HG02642 (cell line): Measurements from ENCODE around the gene ARL3.
A peak's percentile ranks its signal among the peaks of the same experiment; 100 is the strongest.

Experiments used
- ATAC-seq: cut with Tn5 transposase; IDR thresholded peaks from one replicate; pipeline ENCODE4 v1.9.1; 2021; ENCODE audit warnings: mild to moderate bottlenecking; ENCODE audit not compliant: unreplicated experiment, poor library complexity

Gene ARL3

GRCh38 chr10:102643336-102644065 lies 70.7 kb downstream of the ARL3 start:
- no peak for ATAC-seq

- no peak for ATAC-seq
Measured at GRCh38 chr10:102642736-102643335, 71.4 kb downstream of the ARL3 start.

GRCh38 chr10:102641880-102642735 lies 72.1 kb downstream of the ARL3 start:
- peak; percentile 57 for ATAC-seq

- ATAC-seq: no peak
Measured at GRCh38 chr10:102641402-102641801, 72.8 kb downstream of the ARL3 start.

GRCh38 chr10:102639537-102639936 lies 74.7 kb downstream of the ARL3 start:
- ATAC-seq: no peak

DNA sequence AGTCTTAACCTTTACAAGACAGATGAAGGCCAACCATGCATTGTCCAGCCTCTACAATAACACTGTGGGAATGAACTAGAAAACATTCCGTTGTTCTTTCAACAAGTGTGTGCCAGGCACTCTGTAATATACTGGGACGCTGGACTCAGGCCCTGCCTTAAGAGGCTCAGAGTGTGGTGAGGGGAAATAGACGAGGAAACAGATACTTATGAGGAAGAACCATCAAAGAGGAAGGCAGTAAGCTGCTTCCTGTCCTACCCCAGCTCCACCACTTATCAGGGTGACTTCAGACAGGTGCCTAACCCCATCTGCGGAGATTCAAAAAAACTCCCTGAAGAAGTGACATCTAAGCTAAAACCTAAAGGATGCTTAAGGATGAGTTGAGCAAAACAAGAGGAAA lies 78.8 kb downstream of the ARL3 start:
- no peak for ATAC-seq

GRCh38 chr10:102634686-102635085 lies 79.5 kb downstream of the ARL3 start:
- no peak for ATAC-seq

- no peak for ATAC-seq
Measured at GRCh38 chr10:102633848-102634247, 80.3 kb downstream of the ARL3 start.

DNA sequence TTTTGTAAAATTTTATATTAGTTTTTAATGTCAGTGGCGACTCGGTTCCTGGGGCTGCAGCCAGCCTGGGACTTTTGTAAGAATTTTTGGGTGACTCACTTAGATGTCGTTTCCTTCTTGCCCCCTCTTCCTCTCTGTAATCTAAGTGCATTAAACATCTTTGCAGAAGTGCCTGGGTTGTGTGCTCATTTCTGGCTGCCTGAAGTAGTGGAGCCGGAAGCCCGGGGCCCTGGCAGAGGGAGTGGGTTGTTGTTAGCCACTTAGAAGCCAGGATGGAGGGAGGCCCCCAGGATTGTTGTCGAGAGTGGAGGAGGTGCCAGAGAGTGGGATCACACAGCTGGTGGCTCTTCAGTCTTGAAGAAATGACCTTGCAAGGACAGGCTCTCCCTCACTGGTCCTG lies 80.9 kb downstream of the ARL3 start:
- ATAC-seq: no peak

- no peak for ATAC-seq
Measured at GRCh38 chr10:102632394-102633111, 81.6 kb downstream of the ARL3 start.

DNA sequence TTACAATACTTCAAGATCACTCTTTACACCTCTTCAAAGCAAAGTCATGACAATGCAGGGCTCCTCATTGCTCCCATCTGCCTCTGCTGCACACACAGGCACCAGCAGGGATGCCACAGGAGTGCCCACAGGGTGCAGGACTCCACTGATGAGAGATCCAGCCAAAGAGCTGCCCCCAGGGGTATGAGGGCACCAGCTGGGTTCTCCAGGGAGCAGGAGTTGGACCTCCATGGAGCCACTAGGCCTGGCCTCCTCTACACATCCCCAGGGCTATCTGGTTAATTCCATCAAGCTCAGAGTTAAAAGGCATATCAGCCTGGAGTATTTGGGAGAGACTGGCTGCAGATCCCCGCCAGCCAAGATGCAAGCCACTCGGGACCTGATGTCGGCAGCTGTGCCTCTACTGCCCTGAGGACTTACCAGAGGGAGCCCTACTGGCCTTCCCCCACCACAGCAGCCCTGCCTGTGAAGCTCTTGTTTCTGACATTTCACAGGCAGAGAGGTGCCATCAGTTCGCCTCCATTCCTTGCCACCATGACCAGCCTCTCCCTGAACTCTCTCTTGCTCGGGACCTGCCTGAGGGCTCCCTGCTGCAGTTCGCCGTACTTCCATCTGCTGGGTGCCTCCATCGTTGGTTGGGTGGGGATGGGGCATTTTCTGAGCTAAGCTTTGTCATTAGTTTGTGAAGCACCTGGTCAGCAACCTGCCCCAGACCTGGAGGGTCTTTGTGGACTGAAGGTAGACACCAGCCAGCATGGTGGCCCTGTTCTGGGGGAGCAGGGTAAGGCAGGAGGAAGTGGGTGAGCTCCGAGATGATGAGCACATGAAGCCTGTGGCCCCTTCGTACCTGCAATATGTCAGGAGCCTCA lies 82.4 kb downstream of the ARL3 start:
- ATAC-seq: no peak

GRCh38 chr10:102630663-102631062 lies 83.5 kb downstream of the ARL3 start:
- ATAC-seq: no peak

GRCh38 chr10:102629661-102630614 lies 84.3 kb downstream of the ARL3 start:
- no peak for ATAC-seq

DNA sequence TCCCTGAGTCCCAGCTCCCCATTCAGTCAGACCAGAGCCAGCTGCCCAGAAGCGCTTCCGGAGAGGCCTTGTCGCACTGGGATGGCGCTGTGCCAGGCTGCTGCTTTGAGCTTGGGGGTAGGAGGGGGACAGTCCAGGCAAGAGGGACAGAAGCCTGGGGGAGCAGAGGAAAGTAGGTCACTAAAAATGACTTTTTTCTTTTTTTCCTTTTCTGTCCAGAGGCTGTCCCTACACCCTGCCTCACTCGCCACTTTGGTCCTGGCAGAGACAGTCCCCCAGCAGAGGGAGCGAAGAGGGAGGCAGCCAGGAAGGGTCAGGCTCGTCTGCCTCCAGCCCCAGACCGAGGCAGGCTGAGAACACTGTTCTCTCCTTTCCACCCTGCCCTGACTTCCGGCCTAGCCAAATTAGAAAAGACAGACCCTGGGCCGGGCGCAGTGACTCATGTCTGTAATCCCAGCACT lies 85.7 kb downstream of the ARL3 start:
- ATAC-seq: no peak

DNA sequence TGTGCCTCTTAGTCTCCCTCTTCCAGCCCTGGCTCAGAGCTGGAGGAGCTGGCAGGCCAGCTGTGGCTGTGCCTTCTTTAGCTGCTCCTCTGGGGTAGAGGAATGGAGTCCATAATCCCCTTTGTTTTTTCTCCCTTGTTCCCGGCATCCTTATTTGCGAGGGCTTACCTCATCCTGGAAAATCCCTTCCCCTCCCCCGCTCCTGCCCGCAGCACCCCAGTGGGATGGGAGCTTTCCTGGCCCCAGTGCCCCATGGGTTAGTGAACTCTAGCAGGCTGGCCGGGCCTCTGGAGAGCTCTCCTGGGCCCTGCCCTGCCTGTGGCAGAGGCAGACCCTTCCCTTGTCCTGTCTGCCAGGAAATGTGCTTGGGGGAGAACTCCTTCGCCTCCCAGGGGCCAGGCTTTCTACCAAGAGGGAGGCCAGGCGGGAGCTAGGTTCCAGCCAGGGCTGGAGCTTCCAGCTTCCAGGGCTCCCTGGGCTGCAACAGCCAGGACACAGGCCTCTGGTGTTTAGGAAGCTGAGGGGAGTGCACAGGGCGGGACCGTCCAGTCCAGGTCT lies 86.4 kb downstream of the ARL3 start:
- no peak for ATAC-seq

GRCh38 chr10:102627291-102627735 lies 86.9 kb downstream of the ARL3 start:
- no peak for ATAC-seq

- no peak for ATAC-seq
Measured at GRCh38 chr10:102626026-102626685, 88.0 kb downstream of the ARL3 start.
